ENCODE measurements around the gene HERPUD1.

Gene HERPUD1

GRCh38 chr16:56888806-56889205 is 43.1 kb upstream of the HERPUD1 start:
- no peak for DNase-seq (ENCODE audit: extremely low read depth, low read depth)

GRCh38 chr16:56889206-56889605 is 42.7 kb upstream of the HERPUD1 start:
- no peak for TF ChIP-seq CTCF (IDR thresholded peaks at IDR 0.05; ENCODE audit: low read depth, low read length)
- DNase-seq (ENCODE audit: extremely low read depth, low read depth): no peak

More at GRCh38 chr16:56888806-56889205, 43.1 kb upstream of the HERPUD1 start:
- no peak for TF ChIP-seq CTCF (IDR thresholded peaks at IDR 0.05; ENCODE audit: low read depth, low read length)

- DNase-seq (ENCODE audit: extremely low read depth, low read depth): no peak
- TF ChIP-seq CTCF (IDR thresholded peaks at IDR 0.05; ENCODE audit: low read depth, low read length): no peak
Measured at GRCh38 chr16:56891685-56892084, 40.3 kb upstream of the HERPUD1 start.

- TF ChIP-seq CTCF (IDR thresholded peaks at IDR 0.05; ENCODE audit: low read depth, low read length): no peak
- DNase-seq (ENCODE audit: extremely low read depth, low read depth): no peak
Measured at GRCh38 chr16:56892705-56893104, 39.2 kb upstream of the HERPUD1 start.

- no peak for TF ChIP-seq CTCF (IDR thresholded peaks at IDR 0.05; ENCODE audit: low read depth, low read length)
- no peak for DNase-seq (ENCODE audit: extremely low read depth, low read depth)
Measured at GRCh38 chr16:56894331-56894917, 37.5 kb upstream of the HERPUD1 start.

GRCh38 chr16:56895813-56896212 is 36.1 kb upstream of the HERPUD1 start:
- no peak for DNase-seq (ENCODE audit: extremely low read depth, low read depth)
- no peak for TF ChIP-seq CTCF (IDR thresholded peaks at IDR 0.05; ENCODE audit: low read depth, low read length)

- DNase-seq (ENCODE audit: extremely low read depth, low read depth): no peak
- TF ChIP-seq CTCF (IDR thresholded peaks at IDR 0.05; ENCODE audit: low read depth, low read length): no peak
Measured at GRCh38 chr16:56896244-56896643, 35.7 kb upstream of the HERPUD1 start.
